ENCODE measurements around the gene PRAMEF11. TPM values are rescaled to one million over a fixed set of nuclear protein-coding genes. Genes with fewer than 3 reads are reported as not detected.

PRAMEF11 gene
- total and polyA plus RNA-seq, 2 of the 13 experiments (the other 11 are each of a cell fraction or from before 2014, with no cell fraction given): not detected

DNA sequence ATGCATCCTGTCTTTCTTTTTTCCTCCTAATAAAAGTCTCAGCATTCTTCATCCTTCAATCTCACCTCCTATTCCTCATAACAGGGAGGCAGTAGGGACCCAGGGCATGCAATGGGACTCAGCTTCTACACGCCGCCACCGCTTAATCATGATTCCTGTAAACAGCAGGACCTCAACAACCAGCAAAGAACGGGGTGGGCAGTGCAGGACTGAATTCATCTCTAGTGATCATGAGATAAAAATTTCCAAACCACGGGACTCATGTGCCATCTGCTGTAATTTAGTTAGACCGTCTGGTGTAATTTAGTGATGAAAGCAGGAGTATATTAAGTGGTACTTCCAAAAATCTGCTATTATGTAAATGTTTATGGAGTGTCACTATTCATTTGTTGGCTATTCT is 52.3 kb downstream of the PRAMEF11 start:
- Histone ChIP-seq H3K9me3 (ENCODE audit: low read length) (no peaks in the 10 kb centered on the region), H3K27me3 (ENCODE audit: control insufficient read depth in 1 of 2, insufficient read depth in 2 of 2, low read length in 2 of 2) (peaks cover 6 to 43% of the 10 kb centered on the region in 2 experiments), H3K36me3 (replicated peaks in 1 of 2; ENCODE audit: control insufficient read depth in 1 of 2, insufficient read depth in 2 of 2, low read length in 2 of 2) (no peaks in the 10 kb centered on the region), H3K79me2 (ENCODE audit: insufficient read depth, low read length) (no peaks in the 10 kb centered on the region), H3K4me2 (ENCODE audit: low read depth, low read length) (no peak overlapping the region), H3K9ac (ENCODE audit: insufficient read depth, low read depth, low read length) (no peak overlapping the region), H3K4me1 (ENCODE audit: insufficient read depth, low read length) (no peaks in the 10 kb centered on the region), H3K27ac (ENCODE audit: extremely low read length, insufficient read depth, low read length) (no peak overlapping the region), H2AFZ (ENCODE audit: low read length) (no peak overlapping the region), H4K20me1 (ENCODE audit: insufficient read depth, low read length) (no peaks in the 10 kb centered on the region), H3K4me3 (replicated peaks in 1 of 3; ENCODE audit: insufficient read depth in 1 of 3, low read depth in 2 of 3, low read length in 3 of 3) (no peak overlapping the region)
- WGBS (ENCODE audit: low lambda C conversion rate): 18% methylated on average over 6 of the region's 6 CpGs
- BruUV-seq (replicated peaks): no TSS peak
- ChIA-PET POLR2A (no interaction called here), CTCF (ENCODE audit: low intra/inter-chr PET ratio, low total read pairs) (no interaction called here)
- DNase-seq (ENCODE audit: low spot score): no peak
- no peak for FAIRE-seq
- in situ Hi-C loops (cut with HindIII; ENCODE audit: extremely low pct_ligation_motif_present, low pct_unique_long_range_greater_than_20kb): loop anchor here (10.0 kb wide), 1 partner anchor 504 kb away; no protein-coding TSS in a partner anchor
- TF ChIP-seq, protein P1, sequence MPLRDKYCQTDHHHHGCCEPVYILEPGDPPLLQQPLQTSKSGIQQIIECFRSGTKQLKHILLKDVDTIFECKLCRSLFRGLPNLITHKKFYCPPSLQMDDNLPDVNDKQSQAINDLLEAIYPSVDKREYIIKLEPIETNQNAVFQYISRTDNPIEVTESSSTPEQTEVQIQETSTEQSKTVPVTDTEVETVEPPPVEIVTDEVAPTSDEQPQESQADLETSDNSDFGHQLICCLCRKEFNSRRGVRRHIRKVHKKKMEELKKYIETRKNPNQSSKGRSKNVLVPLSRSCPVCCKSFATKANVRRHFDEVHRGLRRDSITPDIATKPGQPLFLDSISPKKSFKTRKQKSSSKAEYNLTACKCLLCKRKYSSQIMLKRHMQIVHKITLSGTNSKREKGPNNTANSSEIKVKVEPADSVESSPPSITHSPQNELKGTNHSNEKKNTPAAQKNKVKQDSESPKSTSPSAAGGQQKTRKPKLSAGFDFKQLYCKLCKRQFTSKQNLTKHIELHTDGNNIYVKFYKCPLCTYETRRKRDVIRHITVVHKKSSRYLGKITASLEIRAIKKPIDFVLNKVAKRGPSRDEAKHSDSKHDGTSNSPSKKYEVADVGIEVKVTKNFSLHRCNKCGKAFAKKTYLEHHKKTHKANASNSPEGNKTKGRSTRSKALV (CRISPR knock-in tag; IDR thresholded peaks at IDR 0.05): no peak
- TF ChIP-seq CENPX (CRISPR knock-in tag; IDR thresholded peaks at IDR 0.05) (no peak), MLLT10 (CRISPR knock-in tag; IDR thresholded peaks at IDR 0.05) (no peak), KMT2B (CRISPR knock-in tag; IDR thresholded peaks at IDR 0.05) (no peak)
- TF ChIP-seq, protein P2, sequence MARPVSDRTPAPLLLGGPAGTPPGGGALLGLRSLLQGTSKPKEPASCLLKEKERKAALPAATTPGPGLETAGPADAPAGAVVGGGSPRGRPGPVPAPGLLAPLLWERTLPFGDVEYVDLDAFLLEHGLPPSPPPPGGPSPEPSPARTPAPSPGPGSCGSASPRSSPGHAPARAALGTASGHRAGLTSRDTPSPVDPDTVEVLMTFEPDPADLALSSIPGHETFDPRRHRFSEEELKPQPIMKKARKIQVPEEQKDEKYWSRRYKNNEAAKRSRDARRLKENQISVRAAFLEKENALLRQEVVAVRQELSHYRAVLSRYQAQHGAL (CRISPR knock-in tag; IDR thresholded peaks at IDR 0.05; ENCODE audit: not compliant biosample characterization): no peak
- intact Hi-C loops (cut with micrococcal nuclease; ENCODE audit: unreplicated experiment): no loop called here
- no peak for ATAC-seq

DNA sequence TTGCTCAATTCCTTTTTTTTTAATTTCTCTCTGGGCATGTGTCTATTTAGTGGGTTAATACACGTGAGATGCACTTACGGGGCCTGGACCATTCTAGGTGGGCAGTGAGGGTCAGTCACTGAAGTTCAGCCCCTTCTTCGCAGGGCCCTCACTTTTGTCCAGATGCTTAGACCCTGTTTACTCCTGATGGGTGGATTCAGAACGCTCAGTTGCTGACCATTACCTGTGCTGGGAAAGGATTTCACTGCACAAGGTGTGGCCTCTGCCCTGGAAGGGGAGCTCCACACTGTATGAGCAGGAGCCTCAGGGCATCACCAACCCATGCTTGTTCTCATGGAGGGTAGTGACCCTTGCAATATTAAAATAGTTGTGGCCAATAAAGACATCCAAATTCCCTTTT is 53.1 kb downstream of the PRAMEF11 start:
- no peak overlapping the region for H2AFZ ChIP-seq (ENCODE audit: low read length)
- DNase-seq (ENCODE audit: low spot score): no peak
- ChIA-PET CTCF (ENCODE audit: low intra/inter-chr PET ratio, low total read pairs) (no interaction called here), POLR2A (no interaction called here)
- no peak overlapping the region for H3K27ac ChIP-seq (ENCODE audit: extremely low read length, insufficient read depth, low read length)
- FAIRE-seq: no peak
- H3K4me3 ChIP-seq (replicated peaks in 1 of 3; ENCODE audit: insufficient read depth in 1 of 3, low read depth in 2 of 3, low read length in 3 of 3): no peak overlapping the region
- intact Hi-C loops (cut with micrococcal nuclease; ENCODE audit: unreplicated experiment) (no loop called here), in situ Hi-C loops (cut with HindIII; ENCODE audit: extremely low pct_ligation_motif_present, low pct_unique_long_range_greater_than_20kb) (loop anchor here (10.0 kb wide), 1 partner anchor 503 kb away; no protein-coding TSS in a partner anchor)
- peaks cover 6 to 49% of the 10 kb centered on the region in 2 experiments for H3K27me3 ChIP-seq (ENCODE audit: control insufficient read depth in 1 of 2, insufficient read depth in 2 of 2, low read length in 2 of 2)
- no peaks in the 10 kb centered on the region for H3K36me3 ChIP-seq (replicated peaks in 1 of 2; ENCODE audit: control insufficient read depth in 1 of 2, insufficient read depth in 2 of 2, low read length in 2 of 2)
- no peak for ATAC-seq
- 4% methylated on average over 3 of the region's 4 CpGs for WGBS (ENCODE audit: low lambda C conversion rate)
- no peaks in the 10 kb centered on the region for H3K9me3 ChIP-seq (ENCODE audit: low read length)
- BruUV-seq (replicated peaks): no TSS peak
- H3K4me2 ChIP-seq (ENCODE audit: low read depth, low read length): no peak overlapping the region
- no peaks in the 10 kb centered on the region for H4K20me1 ChIP-seq (ENCODE audit: insufficient read depth, low read length)
- H3K79me2 ChIP-seq (ENCODE audit: insufficient read depth, low read length): no peaks in the 10 kb centered on the region
- H3K9ac ChIP-seq (ENCODE audit: insufficient read depth, low read depth, low read length): no peak overlapping the region
- no peaks in the 10 kb centered on the region for H3K4me1 ChIP-seq (ENCODE audit: insufficient read depth, low read length)
- TF ChIP-seq STAT5B (CRISPR knock-in tag; IDR thresholded peaks at IDR 0.05) (no peak), ERF (CRISPR knock-in tag; IDR thresholded peaks at IDR 0.05) (no peak), MATR3 (CRISPR knock-in tag; IDR thresholded peaks at IDR 0.05) (no peak), KLF12 (CRISPR knock-in tag; IDR thresholded peaks at IDR 0.05; ENCODE audit: borderline replicate concordance) (no peak), ELF3 (CRISPR knock-in tag; IDR thresholded peaks at IDR 0.05) (no peak), TAF1 (CRISPR knock-in tag; IDR thresholded peaks at IDR 0.05) (no peak), TMF1 (CRISPR knock-in tag; IDR thresholded peaks at IDR 0.05; ENCODE audit: low read depth) (no peak)
- TF ChIP-seq, protein P3, sequence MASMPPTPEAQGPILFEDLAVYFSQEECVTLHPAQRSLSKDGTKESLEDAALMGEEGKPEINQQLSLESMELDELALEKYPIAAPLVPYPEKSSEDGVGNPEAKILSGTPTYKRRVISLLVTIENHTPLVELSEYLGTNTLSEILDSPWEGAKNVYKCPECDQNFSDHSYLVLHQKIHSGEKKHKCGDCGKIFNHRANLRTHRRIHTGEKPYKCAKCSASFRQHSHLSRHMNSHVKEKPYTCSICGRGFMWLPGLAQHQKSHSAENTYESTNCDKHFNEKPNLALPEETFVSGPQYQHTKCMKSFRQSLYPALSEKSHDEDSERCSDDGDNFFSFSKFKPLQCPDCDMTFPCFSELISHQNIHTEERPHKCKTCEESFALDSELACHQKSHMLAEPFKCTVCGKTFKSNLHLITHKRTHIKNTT (CRISPR knock-in tag; IDR thresholded peaks at IDR 0.05): no peak
- TF ChIP-seq, protein P4, sequence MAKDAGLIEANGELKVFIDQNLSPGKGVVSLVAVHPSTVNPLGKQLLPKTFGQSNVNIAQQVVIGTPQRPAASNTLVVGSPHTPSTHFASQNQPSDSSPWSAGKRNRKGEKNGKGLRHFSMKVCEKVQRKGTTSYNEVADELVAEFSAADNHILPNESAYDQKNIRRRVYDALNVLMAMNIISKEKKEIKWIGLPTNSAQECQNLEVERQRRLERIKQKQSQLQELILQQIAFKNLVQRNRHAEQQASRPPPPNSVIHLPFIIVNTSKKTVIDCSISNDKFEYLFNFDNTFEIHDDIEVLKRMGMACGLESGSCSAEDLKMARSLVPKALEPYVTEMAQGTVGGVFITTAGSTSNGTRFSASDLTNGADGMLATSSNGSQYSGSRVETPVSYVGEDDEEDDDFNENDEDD (CRISPR knock-in tag; IDR thresholded peaks at IDR 0.05; ENCODE audit: borderline replicate concordance): no peak
